ENCODE data around the gene RNF157. TPM values are rescaled to one million over a fixed set of nuclear protein-coding genes. Genes with fewer than 3 reads are reported as not detected.

RNF157 gene
- total RNA-seq, 1 experiment from 2014 or later = 11.2 TPM

DNA sequence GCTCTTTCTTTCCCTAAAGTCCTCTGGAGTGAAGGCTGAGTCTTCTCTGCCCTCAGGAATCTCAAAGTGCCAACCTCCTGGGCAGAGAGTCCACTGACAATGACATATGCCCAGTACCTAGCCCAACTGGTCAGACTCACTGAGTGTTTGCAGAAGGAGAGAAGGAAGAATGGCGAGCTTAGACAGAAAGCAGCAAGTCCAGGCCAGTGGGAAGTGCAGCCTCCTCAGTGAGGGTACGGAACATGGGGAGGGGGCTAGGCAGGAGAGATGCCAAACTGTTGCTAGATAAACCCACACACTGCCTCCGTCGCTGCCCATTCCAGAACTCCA, 137.4 kb downstream of the RNF157 start (continued):
- TF ChIP-seq, protein P1, sequence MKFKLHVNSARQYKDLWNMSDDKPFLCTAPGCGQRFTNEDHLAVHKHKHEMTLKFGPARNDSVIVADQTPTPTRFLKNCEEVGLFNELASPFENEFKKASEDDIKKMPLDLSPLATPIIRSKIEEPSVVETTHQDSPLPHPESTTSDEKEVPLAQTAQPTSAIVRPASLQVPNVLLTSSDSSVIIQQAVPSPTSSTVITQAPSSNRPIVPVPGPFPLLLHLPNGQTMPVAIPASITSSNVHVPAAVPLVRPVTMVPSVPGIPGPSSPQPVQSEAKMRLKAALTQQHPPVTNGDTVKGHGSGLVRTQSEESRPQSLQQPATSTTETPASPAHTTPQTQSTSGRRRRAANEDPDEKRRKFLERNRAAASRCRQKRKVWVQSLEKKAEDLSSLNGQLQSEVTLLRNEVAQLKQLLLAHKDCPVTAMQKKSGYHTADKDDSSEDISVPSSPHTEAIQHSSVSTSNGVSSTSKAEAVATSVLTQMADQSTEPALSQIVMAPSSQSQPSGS (CRISPR knock-in tag; IDR thresholded peaks at IDR 0.05; ENCODE audit: borderline replicate concordance, low read depth) = no peak
- TF ChIP-seq GTF2I (CRISPR knock-in tag; conservative IDR thresholded peaks at IDR 0.05) = no peak
- TF ChIP-seq ZNF423 (CRISPR knock-in tag; IDR thresholded peaks at IDR 0.05) = no peak

DNA sequence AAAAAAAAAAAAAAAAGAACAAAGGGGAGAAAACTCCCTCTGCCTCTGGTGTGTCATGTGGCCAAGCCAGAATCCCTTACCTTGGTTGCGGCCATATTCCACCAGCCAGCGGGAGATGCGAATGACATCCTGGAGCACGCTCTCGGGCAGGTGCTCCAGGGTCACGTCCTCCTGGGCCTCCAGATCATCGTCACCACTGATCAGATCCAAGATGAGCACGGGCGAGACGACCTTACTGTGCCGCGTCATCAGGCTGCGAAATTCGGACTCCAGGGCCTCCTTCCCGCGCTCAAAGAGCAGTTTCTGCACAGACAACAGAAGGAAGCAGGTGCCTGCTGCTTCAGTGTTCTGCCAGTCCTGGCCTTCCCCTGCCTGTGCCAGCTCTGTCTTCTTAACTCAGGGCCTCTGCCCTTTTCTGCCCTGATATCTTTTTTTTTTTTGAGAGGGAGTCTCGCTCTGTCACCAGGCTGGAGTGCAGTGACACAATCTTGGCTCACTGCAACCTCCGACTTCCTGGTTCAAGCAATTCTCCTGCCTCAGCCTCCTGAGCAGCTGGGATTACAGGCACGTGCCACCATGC, 142.5 kb downstream of the RNF157 start:
- H3K27ac Mint-ChIP-seq = no peak overlapping the region
- CTCF ChIA-PET = no interaction called here
- POLR2A ChIA-PET = no interaction called here
- ATAC-seq = no peak
- H3K4me1 Mint-ChIP-seq = peaks cover 3% of the 10 kb centered on the region
- no peaks in the 10 kb centered on the region for H3K9me3 Mint-ChIP-seq
- peaks cover 67% of the 10 kb centered on the region for H3K36me3 Mint-ChIP-seq
- H3K4me3 Mint-ChIP-seq = no peak overlapping the region
- no peak for TF ChIP-seq NFE2L1 (CRISPR knock-in tag; IDR thresholded peaks at IDR 0.05)
- TF ChIP-seq FOXP1 (CRISPR knock-in tag; IDR thresholded peaks at IDR 0.05; ENCODE audit: borderline replicate concordance) = no peak
- TF ChIP-seq PRRX2 (CRISPR knock-in tag; IDR thresholded peaks at IDR 0.05) = no peak
- TF ChIP-seq, protein P2, sequence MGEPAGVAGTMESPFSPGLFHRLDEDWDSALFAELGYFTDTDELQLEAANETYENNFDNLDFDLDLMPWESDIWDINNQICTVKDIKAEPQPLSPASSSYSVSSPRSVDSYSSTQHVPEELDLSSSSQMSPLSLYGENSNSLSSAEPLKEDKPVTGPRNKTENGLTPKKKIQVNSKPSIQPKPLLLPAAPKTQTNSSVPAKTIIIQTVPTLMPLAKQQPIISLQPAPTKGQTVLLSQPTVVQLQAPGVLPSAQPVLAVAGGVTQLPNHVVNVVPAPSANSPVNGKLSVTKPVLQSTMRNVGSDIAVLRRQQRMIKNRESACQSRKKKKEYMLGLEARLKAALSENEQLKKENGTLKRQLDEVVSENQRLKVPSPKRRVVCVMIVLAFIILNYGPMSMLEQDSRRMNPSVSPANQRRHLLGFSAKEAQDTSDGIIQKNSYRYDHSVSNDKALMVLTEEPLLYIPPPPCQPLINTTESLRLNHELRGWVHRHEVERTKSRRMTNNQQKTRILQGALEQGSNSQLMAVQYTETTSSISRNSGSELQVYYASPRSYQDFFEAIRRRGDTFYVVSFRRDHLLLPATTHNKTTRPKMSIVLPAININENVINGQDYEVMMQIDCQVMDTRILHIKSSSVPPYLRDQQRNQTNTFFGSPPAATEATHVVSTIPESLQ (CRISPR knock-in tag; IDR thresholded peaks at IDR 0.05) = no peak
- DNase-seq (ENCODE audit: low spot score) = no peak
- H3K27me3 Mint-ChIP-seq (ENCODE audit: low read depth) = no peaks in the 10 kb centered on the region

DNA sequence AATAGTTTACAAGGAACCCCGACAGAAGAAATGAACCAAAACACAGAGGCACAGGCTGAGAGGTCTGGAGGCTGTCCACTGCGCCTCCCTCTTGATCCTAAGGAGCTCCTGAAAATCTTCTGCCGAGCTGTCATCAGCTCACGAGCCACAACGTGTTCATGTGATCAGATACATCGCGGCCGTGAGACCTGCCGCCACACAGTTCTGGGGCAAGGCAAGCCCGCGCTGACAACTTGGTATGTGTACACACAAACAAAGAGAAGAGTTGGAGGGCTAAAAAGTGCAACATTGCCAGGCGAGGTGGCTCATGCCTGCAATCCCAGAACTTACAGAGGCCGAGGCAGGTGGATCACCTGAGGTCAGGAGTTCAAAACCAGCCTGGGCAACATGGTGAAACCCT, 144.3 kb downstream of the RNF157 start:
- no peak overlapping the region for H3K27ac Mint-ChIP-seq
- no peaks in the 10 kb centered on the region for H3K9me3 Mint-ChIP-seq
- no peaks in the 10 kb centered on the region for H3K27me3 Mint-ChIP-seq (ENCODE audit: low read depth)
- no peak for ATAC-seq
- CTCF ChIA-PET = interaction anchor here (0.8 kb wide), 1 partner anchor 16 kb away, joined by 3 read pairs; no protein-coding TSS in a partner anchor
- H3K4me1 Mint-ChIP-seq = no peaks in the 10 kb centered on the region
- H3K36me3 Mint-ChIP-seq = peaks cover 59% of the 10 kb centered on the region
- DNase-seq (ENCODE audit: low spot score) = no peak
- no peak for TF ChIP-seq ZNF138 (CRISPR knock-in tag; conservative IDR thresholded peaks at IDR 0.05)
- TF ChIP-seq, protein P3, sequence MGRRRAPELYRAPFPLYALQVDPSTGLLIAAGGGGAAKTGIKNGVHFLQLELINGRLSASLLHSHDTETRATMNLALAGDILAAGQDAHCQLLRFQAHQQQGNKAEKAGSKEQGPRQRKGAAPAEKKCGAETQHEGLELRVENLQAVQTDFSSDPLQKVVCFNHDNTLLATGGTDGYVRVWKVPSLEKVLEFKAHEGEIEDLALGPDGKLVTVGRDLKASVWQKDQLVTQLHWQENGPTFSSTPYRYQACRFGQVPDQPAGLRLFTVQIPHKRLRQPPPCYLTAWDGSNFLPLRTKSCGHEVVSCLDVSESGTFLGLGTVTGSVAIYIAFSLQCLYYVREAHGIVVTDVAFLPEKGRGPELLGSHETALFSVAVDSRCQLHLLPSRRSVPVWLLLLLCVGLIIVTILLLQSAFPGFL (CRISPR knock-in tag; IDR thresholded peaks at IDR 0.05; ENCODE audit: borderline replicate concordance) = no peak
- TF ChIP-seq RORB (CRISPR knock-in tag; IDR thresholded peaks at IDR 0.05) = no peak
- no peak for TF ChIP-seq CREB1 (CRISPR knock-in tag; IDR thresholded peaks at IDR 0.05)
- no peak for TF ChIP-seq ZNF121 (CRISPR knock-in tag; IDR thresholded peaks at IDR 0.05)
- TF ChIP-seq, protein P4, sequence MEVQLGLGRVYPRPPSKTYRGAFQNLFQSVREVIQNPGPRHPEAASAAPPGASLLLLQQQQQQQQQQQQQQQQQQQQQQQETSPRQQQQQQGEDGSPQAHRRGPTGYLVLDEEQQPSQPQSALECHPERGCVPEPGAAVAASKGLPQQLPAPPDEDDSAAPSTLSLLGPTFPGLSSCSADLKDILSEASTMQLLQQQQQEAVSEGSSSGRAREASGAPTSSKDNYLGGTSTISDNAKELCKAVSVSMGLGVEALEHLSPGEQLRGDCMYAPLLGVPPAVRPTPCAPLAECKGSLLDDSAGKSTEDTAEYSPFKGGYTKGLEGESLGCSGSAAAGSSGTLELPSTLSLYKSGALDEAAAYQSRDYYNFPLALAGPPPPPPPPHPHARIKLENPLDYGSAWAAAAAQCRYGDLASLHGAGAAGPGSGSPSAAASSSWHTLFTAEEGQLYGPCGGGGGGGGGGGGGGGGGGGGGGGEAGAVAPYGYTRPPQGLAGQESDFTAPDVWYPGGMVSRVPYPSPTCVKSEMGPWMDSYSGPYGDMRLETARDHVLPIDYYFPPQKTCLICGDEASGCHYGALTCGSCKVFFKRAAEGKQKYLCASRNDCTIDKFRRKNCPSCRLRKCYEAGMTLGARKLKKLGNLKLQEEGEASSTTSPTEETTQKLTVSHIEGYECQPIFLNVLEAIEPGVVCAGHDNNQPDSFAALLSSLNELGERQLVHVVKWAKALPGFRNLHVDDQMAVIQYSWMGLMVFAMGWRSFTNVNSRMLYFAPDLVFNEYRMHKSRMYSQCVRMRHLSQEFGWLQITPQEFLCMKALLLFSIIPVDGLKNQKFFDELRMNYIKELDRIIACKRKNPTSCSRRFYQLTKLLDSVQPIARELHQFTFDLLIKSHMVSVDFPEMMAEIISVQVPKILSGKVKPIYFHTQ (CRISPR knock-in tag; IDR thresholded peaks at IDR 0.05) = no peak
- TF ChIP-seq, protein P5, sequence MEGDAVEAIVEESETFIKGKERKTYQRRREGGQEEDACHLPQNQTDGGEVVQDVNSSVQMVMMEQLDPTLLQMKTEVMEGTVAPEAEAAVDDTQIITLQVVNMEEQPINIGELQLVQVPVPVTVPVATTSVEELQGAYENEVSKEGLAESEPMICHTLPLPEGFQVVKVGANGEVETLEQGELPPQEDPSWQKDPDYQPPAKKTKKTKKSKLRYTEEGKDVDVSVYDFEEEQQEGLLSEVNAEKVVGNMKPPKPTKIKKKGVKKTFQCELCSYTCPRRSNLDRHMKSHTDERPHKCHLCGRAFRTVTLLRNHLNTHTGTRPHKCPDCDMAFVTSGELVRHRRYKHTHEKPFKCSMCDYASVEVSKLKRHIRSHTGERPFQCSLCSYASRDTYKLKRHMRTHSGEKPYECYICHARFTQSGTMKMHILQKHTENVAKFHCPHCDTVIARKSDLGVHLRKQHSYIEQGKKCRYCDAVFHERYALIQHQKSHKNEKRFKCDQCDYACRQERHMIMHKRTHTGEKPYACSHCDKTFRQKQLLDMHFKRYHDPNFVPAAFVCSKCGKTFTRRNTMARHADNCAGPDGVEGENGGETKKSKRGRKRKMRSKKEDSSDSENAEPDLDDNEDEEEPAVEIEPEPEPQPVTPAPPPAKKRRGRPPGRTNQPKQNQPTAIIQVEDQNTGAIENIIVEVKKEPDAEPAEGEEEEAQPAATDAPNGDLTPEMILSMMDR (IDR thresholded peaks at IDR 0.05) = no peak
- TF ChIP-seq JUN (CRISPR knock-in tag; IDR thresholded peaks at IDR 0.05) = no peak
- TF ChIP-seq ZNF232 (CRISPR knock-in tag; IDR thresholded peaks at IDR 0.05) = no peak
- no peak for TF ChIP-seq IRF2 (CRISPR knock-in tag; IDR thresholded peaks at IDR 0.05; ENCODE audit: borderline replicate concordance, low read depth)
- TF ChIP-seq ZNF396 (CRISPR knock-in tag; IDR thresholded peaks at IDR 0.05; ENCODE audit: borderline replicate concordance) = no peak
- H3K4me3 Mint-ChIP-seq = no peak overlapping the region
- POLR2A ChIA-PET = interaction anchor here (0.7 kb wide), 1 partner anchor 12 kb away, joined by 7 read pairs; no protein-coding TSS in a partner anchor
